K562 (cell line): ENCODE data around the gene RUSC2. TPM values are rescaled to one million over a fixed set of nuclear protein-coding genes. Genes with fewer than 3 reads are reported as not detected.

ENCODE experiments used
- KDM5B ChIP-seq: fragments of 200-600 bp; sonication (generic); IDR thresholded peaks from 2 replicates; pipeline ENCODE4 v1.6.1; 2012; ENCODE audit warnings: low read depth, mild to moderate bottlenecking, moderate library complexity, low read length, control low read depth, inconsistent platforms; ENCODE audit not compliant: insufficient replicate concordance
- MYC ChIP-seq, 2 experiments: fragments of 250-450 bp in 1 of 2; sonication (Bioruptor Pico) in 1 of 2; IDR thresholded peaks; 2 replicates each; pipeline versions ENCODE4 v1.5.1 to v1.6.1; 2012 to 2021; ENCODE audit warnings: low read depth in 2 of 2, borderline replicate concordance in 1 of 2, improper control_type of control experiment in 1 of 2, low read length in 1 of 2, mild to moderate bottlenecking in 1 of 2, moderate library complexity in 1 of 2
- NFRKB ChIP-seq: fragments of 450-650 bp; IDR thresholded peaks from 2 replicates; pipeline ENCODE4 v1.6.1; 2016; ENCODE audit warnings: low read depth
- POLR3G ChIP-seq: IDR thresholded peaks from 2 replicates; pipeline ENCODE4 v1.6.1; 2011; ENCODE audit not compliant: insufficient read length, insufficient replicate concordance; ENCODE audit errors: extremely low read depth
- RB1 ChIP-seq: fragments of 450-650 bp; IDR thresholded peaks from 2 replicates; pipeline ENCODE4 v1.6.1; 2017; ENCODE audit warnings: low read depth, mild to moderate bottlenecking
- RBFOX2 ChIP-seq: fragments of 200-400 bp; formaldehyde crosslinking; IDR thresholded peaks from 2 replicates; pipeline ENCODE4 v1.6.1; 2017; ENCODE audit warnings: low read depth, mild to moderate bottlenecking, low read length, moderate library complexity
- SAP30 ChIP-seq: fragments of 200-600 bp; sonication (generic); IDR thresholded peaks from 2 replicates; pipeline ENCODE4 v1.6.1; 2012; ENCODE audit warnings: borderline replicate concordance, low read depth, mild to moderate bottlenecking, moderate library complexity, low read length, control low read depth, inconsistent platforms; ENCODE audit not compliant: insufficient read depth, poor library complexity, severe bottlenecking
- SRF ChIP-seq, 2 experiments: fragments of 250-450, 450-650 bp in 1 of 2; sonication (Bioruptor Pico) in 1 of 2; sonication (generic) in 1 of 2; formaldehyde crosslinking; IDR thresholded peaks; 2 replicates each; pipeline versions ENCODE4 v1.5.0 to v1.5.1; 2020 to 2022; ENCODE audit warnings: mild to moderate bottlenecking in 1 of 2, missing genetic modification reagents in 1 of 2
- SRSF9 ChIP-seq: fragments of 200-400 bp; formaldehyde crosslinking; IDR thresholded peaks from 2 replicates; pipeline ENCODE4 v1.6.1; 2017; ENCODE audit warnings: low read depth, low read length, borderline replicate concordance
- TCF7L2 ChIP-seq: fragments of 150-350 bp; IDR thresholded peaks from 2 replicates; pipeline ENCODE4 v1.6.1; 2016; ENCODE audit warnings: low read depth, mild to moderate bottlenecking, low read length, moderate library complexity
- ZNF134 ChIP-seq: fragments of 250-450 bp; sonication (Bioruptor Pico); conservative IDR thresholded peaks from 2 replicates; pipeline ENCODE4 v1.4.0; 2020
- ZNF830 ChIP-seq: fragments of 250-450 bp; sonication (Bioruptor Pico); IDR thresholded peaks from 2 replicates; pipeline ENCODE4 v1.5.0; 2021; ENCODE audit warnings: mild to moderate bottlenecking
- ZSCAN29 ChIP-seq: fragments of 450-650 bp; IDR thresholded peaks from 2 replicates; pipeline ENCODE4 v1.6.1; 2017
- polyA plus RNA-seq, 8 experiments: library from polyadenylated mRNA; depleted of rRNA in 4 of 8; stranded (reverse) in 5 of 8; unstranded in 3 of 8; fragments of >200 nt; fragmentation: Nextera tagmentation in 2 of 8; fragmentation: Illumina TruSeq in 1 of 8; extraction: Ambion mirVana in 2 of 8; extraction: Trizol in 1 of 8; gene quantifications; 2 replicates each; pipeline versions ENCODE4 v1.2.1 to v1.2.3, GENCODE V29; 2011 to 2014; ENCODE audit warnings: inconsistent platforms in 1 of 8, missing spikeins in 1 of 8
- total RNA-seq, 7 experiments: library from RNA; depleted of rRNA in 6 of 7; stranded (reverse); fragments of >200 nt in 6 of 7; fragmentation: Illumina TruSeq in 2 of 7; extraction: Trizol in 2 of 7; gene quantifications; 2 replicates each; pipeline versions ENCODE4 v1.2.1 to v1.2.3, GENCODE V29; 2011 to 2021; ENCODE audit warnings: low replicate concordance in 1 of 7
- TF ChIP-seq, protein P1 (sequence below): fragments of 250-450 bp; sonication (Bioruptor Pico); IDR thresholded peaks from 2 replicates; pipeline ENCODE4 v1.9.0; 2021; ENCODE audit warnings: mild to moderate bottlenecking, inconsistent platforms
- TF ChIP-seq, protein P2 (sequence below): sonication (generic); formaldehyde crosslinking; IDR thresholded peaks from 2 replicates; pipeline ENCODE4 v1.8.0; 2023; ENCODE audit warnings: mild to moderate bottlenecking, missing genetic modification reagents
- TF ChIP-seq, protein P3 (sequence below): sonication (generic); formaldehyde crosslinking; IDR thresholded peaks from 2 replicates; pipeline ENCODE4 v1.8.0; 2022; ENCODE audit warnings: mild to moderate bottlenecking, missing genetic modification reagents
- TF ChIP-seq, protein P4 (sequence below), 3 experiments: IDR thresholded peaks in 2 of 3; conservative IDR thresholded peaks in 1 of 3; 2 replicates each; pipeline ENCODE4 v1.5.1; 2011 to 2012; ENCODE audit warnings: low read length in 3 of 3, mild to moderate bottlenecking in 3 of 3, control low read depth in 2 of 3, improper control_type of control experiment in 1 of 3, inconsistent platforms in 1 of 3, low read depth in 1 of 3, mixed read lengths in 1 of 3, moderate library complexity in 1 of 3; ENCODE audit not compliant: insufficient read depth in 2 of 3

Gene RUSC2
- total and polyA plus RNA-seq, 9 of the 15 experiments (the other 6 are each of a cell fraction or from before 2014, with no cell fraction given), result 0.08 to 12.8 (median 3.1) TPM

DNA sequence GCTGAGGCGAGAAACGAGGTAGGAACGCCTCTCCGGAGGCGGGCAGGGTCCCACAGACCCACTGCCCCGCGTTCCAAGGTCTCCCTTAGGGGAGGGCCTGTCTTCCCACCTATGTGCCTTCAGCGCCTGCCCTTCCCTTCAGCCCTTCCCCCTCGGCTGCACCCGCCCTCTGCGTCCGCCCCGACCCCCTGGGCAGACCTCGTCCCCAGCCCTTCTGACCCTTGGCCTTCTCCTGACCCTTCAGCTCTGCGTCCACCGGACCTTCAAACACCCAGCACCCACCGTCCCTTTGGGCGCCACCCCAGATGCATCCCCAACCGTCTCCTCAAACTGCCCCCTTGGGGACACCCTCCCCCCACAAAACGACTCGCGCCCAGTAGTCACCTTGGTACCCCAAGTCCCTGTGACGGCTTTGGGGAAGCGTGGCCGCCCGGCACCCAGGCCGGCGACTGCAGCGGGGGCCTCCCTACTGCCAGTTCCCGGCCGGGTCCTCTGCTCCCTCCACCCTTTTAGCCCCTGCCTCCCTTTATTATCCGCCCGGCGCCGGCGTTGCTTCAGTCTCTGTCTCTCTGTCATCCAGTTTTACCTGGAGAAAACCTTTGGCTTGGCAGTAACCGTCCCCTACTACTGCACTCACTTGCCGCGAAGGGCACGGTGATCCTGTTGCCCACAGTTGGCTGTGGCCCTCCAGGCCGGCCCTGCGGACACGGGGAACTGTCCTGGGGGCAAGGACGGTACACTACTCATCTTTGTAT lies 421 bp downstream of the RUSC2 start (continued):
- TF ChIP-seq, protein P1, sequence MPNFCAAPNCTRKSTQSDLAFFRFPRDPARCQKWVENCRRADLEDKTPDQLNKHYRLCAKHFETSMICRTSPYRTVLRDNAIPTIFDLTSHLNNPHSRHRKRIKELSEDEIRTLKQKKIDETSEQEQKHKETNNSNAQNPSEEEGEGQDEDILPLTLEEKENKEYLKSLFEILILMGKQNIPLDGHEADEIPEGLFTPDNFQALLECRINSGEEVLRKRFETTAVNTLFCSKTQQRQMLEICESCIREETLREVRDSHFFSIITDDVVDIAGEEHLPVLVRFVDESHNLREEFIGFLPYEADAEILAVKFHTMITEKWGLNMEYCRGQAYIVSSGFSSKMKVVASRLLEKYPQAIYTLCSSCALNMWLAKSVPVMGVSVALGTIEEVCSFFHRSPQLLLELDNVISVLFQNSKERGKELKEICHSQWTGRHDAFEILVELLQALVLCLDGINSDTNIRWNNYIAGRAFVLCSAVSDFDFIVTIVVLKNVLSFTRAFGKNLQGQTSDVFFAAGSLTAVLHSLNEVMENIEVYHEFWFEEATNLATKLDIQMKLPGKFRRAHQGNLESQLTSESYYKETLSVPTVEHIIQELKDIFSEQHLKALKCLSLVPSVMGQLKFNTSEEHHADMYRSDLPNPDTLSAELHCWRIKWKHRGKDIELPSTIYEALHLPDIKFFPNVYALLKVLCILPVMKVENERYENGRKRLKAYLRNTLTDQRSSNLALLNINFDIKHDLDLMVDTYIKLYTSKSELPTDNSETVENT (CRISPR knock-in tag), result peak; percentile 37; the same call in 1 of the 2 replicates
- TF ChIP-seq TCF7L2 (no peak), SAP30 (peak; percentile 16), RB1 (no peak), POLR3G (no peak), ZNF830 (no peak), ZNF134 (no peak), KDM5B (peak; percentile 14), MYC (IDR thresholded peaks at IDR 0.05; ENCODE audit: low read depth, low read length) (0 out of 2 replicates have a peak, but pooled peaks have one; percentile 21), MYC (CRISPR knock-in tag; IDR thresholded peaks at IDR 0.05; ENCODE audit: borderline replicate concordance, low read depth) (0 out of 2 replicates have a peak, but pooled peaks have one; percentile 23), NFRKB (0 out of 2 replicates have a peak, but pooled peaks have one; percentile 65), SRF (CRISPR knock-in tag; IDR thresholded peaks at IDR 0.05) (no peak), ZSCAN29 (no peak), RBFOX2 (peak; percentile 66), SRSF9 (no peak)
- TF ChIP-seq, protein P2, sequence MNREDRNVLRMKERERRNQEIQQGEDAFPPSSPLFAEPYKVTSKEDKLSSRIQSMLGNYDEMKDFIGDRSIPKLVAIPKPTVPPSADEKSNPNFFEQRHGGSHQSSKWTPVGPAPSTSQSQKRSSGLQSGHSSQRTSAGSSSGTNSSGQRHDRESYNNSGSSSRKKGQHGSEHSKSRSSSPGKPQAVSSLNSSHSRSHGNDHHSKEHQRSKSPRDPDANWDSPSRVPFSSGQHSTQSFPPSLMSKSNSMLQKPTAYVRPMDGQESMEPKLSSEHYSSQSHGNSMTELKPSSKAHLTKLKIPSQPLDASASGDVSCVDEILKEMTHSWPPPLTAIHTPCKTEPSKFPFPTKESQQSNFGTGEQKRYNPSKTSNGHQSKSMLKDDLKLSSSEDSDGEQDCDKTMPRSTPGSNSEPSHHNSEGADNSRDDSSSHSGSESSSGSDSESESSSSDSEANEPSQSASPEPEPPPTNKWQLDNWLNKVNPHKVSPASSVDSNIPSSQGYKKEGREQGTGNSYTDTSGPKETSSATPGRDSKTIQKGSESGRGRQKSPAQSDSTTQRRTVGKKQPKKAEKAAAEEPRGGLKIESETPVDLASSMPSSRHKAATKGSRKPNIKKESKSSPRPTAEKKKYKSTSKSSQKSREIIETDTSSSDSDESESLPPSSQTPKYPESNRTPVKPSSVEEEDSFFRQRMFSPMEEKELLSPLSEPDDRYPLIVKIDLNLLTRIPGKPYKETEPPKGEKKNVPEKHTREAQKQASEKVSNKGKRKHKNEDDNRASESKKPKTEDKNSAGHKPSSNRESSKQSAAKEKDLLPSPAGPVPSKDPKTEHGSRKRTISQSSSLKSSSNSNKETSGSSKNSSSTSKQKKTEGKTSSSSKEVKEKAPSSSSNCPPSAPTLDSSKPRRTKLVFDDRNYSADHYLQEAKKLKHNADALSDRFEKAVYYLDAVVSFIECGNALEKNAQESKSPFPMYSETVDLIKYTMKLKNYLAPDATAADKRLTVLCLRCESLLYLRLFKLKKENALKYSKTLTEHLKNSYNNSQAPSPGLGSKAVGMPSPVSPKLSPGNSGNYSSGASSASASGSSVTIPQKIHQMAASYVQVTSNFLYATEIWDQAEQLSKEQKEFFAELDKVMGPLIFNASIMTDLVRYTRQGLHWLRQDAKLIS (CRISPR knock-in tag), result peak; percentile 64; the same call in 1 of the 2 replicates
- TF ChIP-seq, protein P3, sequence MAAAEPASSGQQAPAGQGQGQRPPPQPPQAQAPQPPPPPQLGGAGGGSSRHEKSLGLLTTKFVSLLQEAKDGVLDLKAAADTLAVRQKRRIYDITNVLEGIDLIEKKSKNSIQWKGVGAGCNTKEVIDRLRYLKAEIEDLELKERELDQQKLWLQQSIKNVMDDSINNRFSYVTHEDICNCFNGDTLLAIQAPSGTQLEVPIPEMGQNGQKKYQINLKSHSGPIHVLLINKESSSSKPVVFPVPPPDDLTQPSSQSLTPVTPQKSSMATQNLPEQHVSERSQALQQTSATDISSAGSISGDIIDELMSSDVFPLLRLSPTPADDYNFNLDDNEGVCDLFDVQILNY (CRISPR knock-in tag), result 0 out of 2 replicates have a peak, but pooled peaks have one; percentile 22
- TF ChIP-seq, protein P4, sequence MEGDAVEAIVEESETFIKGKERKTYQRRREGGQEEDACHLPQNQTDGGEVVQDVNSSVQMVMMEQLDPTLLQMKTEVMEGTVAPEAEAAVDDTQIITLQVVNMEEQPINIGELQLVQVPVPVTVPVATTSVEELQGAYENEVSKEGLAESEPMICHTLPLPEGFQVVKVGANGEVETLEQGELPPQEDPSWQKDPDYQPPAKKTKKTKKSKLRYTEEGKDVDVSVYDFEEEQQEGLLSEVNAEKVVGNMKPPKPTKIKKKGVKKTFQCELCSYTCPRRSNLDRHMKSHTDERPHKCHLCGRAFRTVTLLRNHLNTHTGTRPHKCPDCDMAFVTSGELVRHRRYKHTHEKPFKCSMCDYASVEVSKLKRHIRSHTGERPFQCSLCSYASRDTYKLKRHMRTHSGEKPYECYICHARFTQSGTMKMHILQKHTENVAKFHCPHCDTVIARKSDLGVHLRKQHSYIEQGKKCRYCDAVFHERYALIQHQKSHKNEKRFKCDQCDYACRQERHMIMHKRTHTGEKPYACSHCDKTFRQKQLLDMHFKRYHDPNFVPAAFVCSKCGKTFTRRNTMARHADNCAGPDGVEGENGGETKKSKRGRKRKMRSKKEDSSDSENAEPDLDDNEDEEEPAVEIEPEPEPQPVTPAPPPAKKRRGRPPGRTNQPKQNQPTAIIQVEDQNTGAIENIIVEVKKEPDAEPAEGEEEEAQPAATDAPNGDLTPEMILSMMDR (IDR thresholded peaks at IDR 0.05 in 2 of 3, conservative IDR thresholded peaks at IDR 0.05 in 1 of 3; ENCODE audit: insufficient read depth in 2 of 3, low read depth in 1 of 3, low read length in 3 of 3), result 0 out of 6 replicates have a peak, but pooled peaks of 1 of the 3 experiments have one; percentile 5
